ENCODE measurements around the gene INPP4B. TPM values are rescaled to one million over a fixed set of nuclear protein-coding genes. Genes with fewer than 3 reads are reported as not detected.

INPP4B gene
- polyA plus RNA-seq, 1 of the 3 experiments (the other 2 are of a cell fraction), result 0.08 TPM

DNA sequence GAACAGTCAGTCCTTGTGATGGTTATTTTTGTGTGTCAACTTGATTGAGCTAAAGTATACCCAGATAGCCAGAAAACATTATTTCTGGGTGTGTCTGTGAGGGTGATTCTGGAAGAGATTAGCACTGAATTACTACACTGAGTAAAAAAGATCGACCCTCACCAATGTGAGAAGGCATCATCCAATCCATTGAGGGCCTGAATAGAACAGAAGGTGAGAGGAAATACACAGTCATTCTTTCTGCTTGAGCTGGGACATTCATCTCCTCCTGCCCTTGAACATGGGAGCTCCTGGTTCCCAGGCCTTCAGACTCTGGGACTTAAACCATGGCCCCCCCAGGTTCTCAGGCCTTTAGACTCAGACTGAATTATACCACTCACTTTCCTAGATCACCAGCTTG, 22.3 kb downstream of the INPP4B start:
- no peaks in the 10 kb centered on the region for H3K9me3 ChIP-seq
- H3K4me1 ChIP-seq (ENCODE audit: control insufficient read depth in 1 of 2, insufficient read depth in 2 of 2, low read depth in 1 of 2, low read length in 1 of 2), result peaks cover 0 to under 1% of the 10 kb centered on the region in 2 experiments; a peak in 1 of 4 replicates
- no peaks in the 10 kb centered on the region for H4K20me1 ChIP-seq (ENCODE audit: insufficient read depth)
- CTCF ChIA-PET, result no interaction called here
- H3K4me2 ChIP-seq, result no peak overlapping the region
- H3K27me3 ChIP-seq (ENCODE audit: insufficient read depth), result no peaks in the 10 kb centered on the region
- POLR2A ChIA-PET, result no interaction called here
- no peaks in the 10 kb centered on the region for H3K9me2 ChIP-seq
- no peak for TF ChIP-seq REST (IDR thresholded peaks at IDR 0.05; ENCODE audit: low read depth, low read length)
- no peak for TF ChIP-seq POLR2AphosphoS5 (IDR thresholded peaks at IDR 0.05; ENCODE audit: low read depth, low read length)
- no peak for TF ChIP-seq JUND (IDR thresholded peaks at IDR 0.05)
- TF ChIP-seq TCF12 (IDR thresholded peaks at IDR 0.05), result no peak
- TF ChIP-seq EP300 (IDR thresholded peaks at IDR 0.05; ENCODE audit: borderline replicate concordance in 1 of 2, low read depth in 1 of 2, low read length in 1 of 2), result no peak
- no peak for TF ChIP-seq MEF2A (IDR thresholded peaks at IDR 0.05; ENCODE audit: borderline replicate concordance, low read depth)
- TF ChIP-seq RFX5 (IDR thresholded peaks at IDR 0.05; ENCODE audit: low read length), result no peak
- TF ChIP-seq SIN3A (IDR thresholded peaks at IDR 0.05; ENCODE audit: borderline replicate concordance, low read depth, low read length), result no peak
- no peak for TF ChIP-seq TAF1 (IDR thresholded peaks at IDR 0.05; ENCODE audit: borderline replicate concordance, low read depth, low read length)
- no peak for TF ChIP-seq NFIC (IDR thresholded peaks at IDR 0.05; ENCODE audit: borderline replicate concordance)
- TF ChIP-seq RAD21 (IDR thresholded peaks at IDR 0.05; ENCODE audit: low read length), result no peak
- no peak for TF ChIP-seq FOXM1 (IDR thresholded peaks at IDR 0.05; ENCODE audit: low read depth)
- TF ChIP-seq CHD2 (IDR thresholded peaks at IDR 0.05; ENCODE audit: low read length, partially characterized antibody), result no peak
- TF ChIP-seq, protein P1, sequence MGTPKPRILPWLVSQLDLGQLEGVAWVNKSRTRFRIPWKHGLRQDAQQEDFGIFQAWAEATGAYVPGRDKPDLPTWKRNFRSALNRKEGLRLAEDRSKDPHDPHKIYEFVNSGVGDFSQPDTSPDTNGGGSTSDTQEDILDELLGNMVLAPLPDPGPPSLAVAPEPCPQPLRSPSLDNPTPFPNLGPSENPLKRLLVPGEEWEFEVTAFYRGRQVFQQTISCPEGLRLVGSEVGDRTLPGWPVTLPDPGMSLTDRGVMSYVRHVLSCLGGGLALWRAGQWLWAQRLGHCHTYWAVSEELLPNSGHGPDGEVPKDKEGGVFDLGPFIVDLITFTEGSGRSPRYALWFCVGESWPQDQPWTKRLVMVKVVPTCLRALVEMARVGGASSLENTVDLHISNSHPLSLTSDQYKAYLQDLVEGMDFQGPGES (IDR thresholded peaks at IDR 0.05; ENCODE audit: low read depth, low read length), result no peak
- TF ChIP-seq, protein P2, sequence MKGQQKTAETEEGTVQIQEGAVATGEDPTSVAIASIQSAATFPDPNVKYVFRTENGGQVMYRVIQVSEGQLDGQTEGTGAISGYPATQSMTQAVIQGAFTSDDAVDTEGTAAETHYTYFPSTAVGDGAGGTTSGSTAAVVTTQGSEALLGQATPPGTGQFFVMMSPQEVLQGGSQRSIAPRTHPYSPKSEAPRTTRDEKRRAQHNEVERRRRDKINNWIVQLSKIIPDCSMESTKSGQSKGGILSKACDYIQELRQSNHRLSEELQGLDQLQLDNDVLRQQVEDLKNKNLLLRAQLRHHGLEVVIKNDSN (IDR thresholded peaks at IDR 0.05; ENCODE audit: borderline replicate concordance, low read depth), result no peak
- TF ChIP-seq RCOR1 (IDR thresholded peaks at IDR 0.05; ENCODE audit: low read length), result no peak
- H3K9ac ChIP-seq, result no peak overlapping the region
- H3K4me3 ChIP-seq (ENCODE audit: low read depth in 2 of 2, low read length in 1 of 2), result no peak overlapping the region
- H3K27ac ChIP-seq (ENCODE audit: low read depth in 2 of 2, low read length in 1 of 2), result no peak overlapping the region; a peak in 2 of 4 replicates
- DNase-seq, result no peak
- no peaks in the 10 kb centered on the region for H3K79me2 ChIP-seq (ENCODE audit: insufficient read depth)
- no peaks in the 10 kb centered on the region for H3K36me3 ChIP-seq (replicated peaks in 1 of 2; ENCODE audit: control insufficient read depth in 1 of 2, insufficient read depth in 2 of 2, low read length in 1 of 2)
- H2AFZ ChIP-seq (ENCODE audit: low read depth), result no peak overlapping the region
- H3F3A ChIP-seq (replicated peaks; ENCODE audit: insufficient read depth), result no peaks in the 10 kb centered on the region
- 53% methylated on average over 1 of the region's 1 CpG for WGBS (ENCODE audit: low lambda C conversion rate)
